ENCODE results near the gene TDRD3. TPM values are rescaled to one million over a fixed set of nuclear protein-coding genes. Genes with fewer than 3 reads are reported as not detected.
"Not testable (repeated sequence)": the region's sequence is repeated elsewhere in the genome, so short reads cannot be mapped to it uniquely, and the experiment has no call there.

TDRD3 gene
- polyA plus RNA-seq, 4 donors = 32.9 to 40.9 (median 38.5) TPM

- peak in 2 of 4 donors; percentile 5 to 25 for DNase-seq (ENCODE audit: low read depth in 4 of 4, low spot score in 3 of 4)
Measured at GRCh38 chr13:60398379-60398891, 1.4 kb downstream of the TDRD3 start.

GRCh38 chr13:60398907-60399589, 2.0 kb downstream of the TDRD3 start:
- peak in 2 of 4 donors; percentile 1 to 12 for DNase-seq (ENCODE audit: low read depth in 4 of 4, low spot score in 3 of 4)

- DNase-seq (ENCODE audit: low read depth in 4 of 4, low spot score in 3 of 4) = no peak
Measured at GRCh38 chr13:60402022-60402421, 5.0 kb downstream of the TDRD3 start.

GRCh38 chr13:60407095-60407494, 10.1 kb downstream of the TDRD3 start:
- no peak for DNase-seq (ENCODE audit: low read depth in 4 of 4, low spot score in 3 of 4)

- DNase-seq (ENCODE audit: low read depth in 4 of 4, low spot score in 3 of 4) = not testable (repeated sequence)
Measured at GRCh38 chr13:60407852-60408251, 10.8 kb downstream of the TDRD3 start.

GRCh38 chr13:60409574-60410292, 12.7 kb downstream of the TDRD3 start:
- DNase-seq (ENCODE audit: low read depth in 4 of 4, low spot score in 3 of 4) = not testable (repeated sequence)

GRCh38 chr13:60410299-60410698, 13.3 kb downstream of the TDRD3 start:
- no peak for DNase-seq (ENCODE audit: low read depth in 4 of 4, low spot score in 3 of 4)

GRCh38 chr13:60411464-60411863, 14.4 kb downstream of the TDRD3 start:
- DNase-seq (ENCODE audit: low read depth in 4 of 4, low spot score in 3 of 4) = no peak

- DNase-seq (ENCODE audit: low read depth in 4 of 4, low spot score in 3 of 4) = no peak
Measured at GRCh38 chr13:60411983-60412382, 15.0 kb downstream of the TDRD3 start.

GRCh38 chr13:60412909-60413616, 16.0 kb downstream of the TDRD3 start:
- DNase-seq (ENCODE audit: low read depth in 4 of 4, low spot score in 3 of 4) = no peak

GRCh38 chr13:60414177-60414576, 17.2 kb downstream of the TDRD3 start:
- DNase-seq (ENCODE audit: low read depth in 4 of 4, low spot score in 3 of 4) = no peak

- no peak for DNase-seq (ENCODE audit: low read depth in 4 of 4, low spot score in 3 of 4)
Measured at GRCh38 chr13:60417734-60418133, 20.7 kb downstream of the TDRD3 start.

GRCh38 chr13:60418954-60419353, 21.9 kb downstream of the TDRD3 start:
- DNase-seq (ENCODE audit: low read depth in 4 of 4, low spot score in 3 of 4) = no peak

- DNase-seq (ENCODE audit: low read depth in 4 of 4, low spot score in 3 of 4) = no peak
Measured at GRCh38 chr13:60425332-60425731, 28.3 kb downstream of the TDRD3 start.

- DNase-seq (ENCODE audit: low read depth in 4 of 4, low spot score in 3 of 4) = no peak
Measured at GRCh38 chr13:60426075-60426474, 29.1 kb downstream of the TDRD3 start.

- DNase-seq (ENCODE audit: low read depth in 4 of 4, low spot score in 3 of 4) = no peak
Measured at GRCh38 chr13:60427285-60427684, 30.3 kb downstream of the TDRD3 start.

- peak; percentile 36 to 49 (median 42) for DNase-seq (ENCODE audit: low read depth in 4 of 4, low spot score in 3 of 4)
Measured at GRCh38 chr13:60431108-60431700, 34.2 kb downstream of the TDRD3 start.

- no peak for DNase-seq (ENCODE audit: low read depth in 4 of 4, low spot score in 3 of 4)
Measured at GRCh38 chr13:60433505-60433904, 36.5 kb downstream of the TDRD3 start.

GRCh38 chr13:60435762-60436374, 38.8 kb downstream of the TDRD3 start:
- no peak for DNase-seq (ENCODE audit: low read depth in 4 of 4, low spot score in 3 of 4)

GRCh38 chr13:60439201-60439600, 42.2 kb downstream of the TDRD3 start:
- DNase-seq (ENCODE audit: low read depth in 4 of 4, low spot score in 3 of 4) = no peak
